K562 (cell line): ENCODE results near the gene RRAD. TPM values are rescaled to one million over a fixed set of nuclear protein-coding genes. Genes with fewer than 3 reads are reported as not detected.

Experiments used
- ATAC-seq: fragments of 200-7000 bp; cut with Tn5 transposase; 3 replicates; pipeline ENCODE4 v1.9.1; 2020; ENCODE audit warnings: moderate library complexity
- Bru-seq: library from RNA; stranded (reverse); fragments of 400-500 nt; gene quantifications from one replicate; lab custom pipeline; 2021; lab: Mats Ljungman, UMichigan
- BruChase-seq, 2 experiments: library from RNA; stranded (reverse); fragments of 400-500 nt; gene quantifications; one replicate each; lab custom pipeline; 2021; lab: Mats Ljungman, UMichigan
- BruUV-seq: library from RNA; stranded (reverse); fragments of 400-500 nt; replicated peaks from 2 replicates; lab custom pipeline; 2021; lab: Mats Ljungman, UMichigan
- CTCF ChIA-PET: fragments of 300-600 bp; formaldehyde crosslinking; extraction: SDS; loops from one replicate; lab custom pipeline; 2021; ENCODE audit warnings: low intra/inter-chr PET ratio; lab: Yijun Ruan, JAX
- POLR2A ChIA-PET: fragments of 300-600, 350-650 bp; sonication (Branson Sonifier 250); formaldehyde crosslinking; extraction: SDS; loops from one replicate; lab custom pipeline; 2021; ENCODE audit warnings: antibody characterized with exemption, inconsistent platforms; lab: Yijun Ruan, JAX
- DNase-seq, 4 experiments: peaks; one replicate each; pipeline versions ENCODE4 v3.0.0 to v3.0.0-alpha.2; 2011 to 2018; ENCODE audit warnings: low spot score in 3 of 4, mixed read lengths in 3 of 4; ENCODE audit errors: extremely low read depth in 1 of 4
- FAIRE-seq: peaks from 2 replicates; lab custom pipeline; 2011; peaks lifted over from hg19 to GRCh38; lab: Jason Lieb, UNC
- H2AFZ ChIP-seq: 2 replicates; pipeline ENCODE4 v1.6.0; 2011; ENCODE audit warnings: low read depth, low read length, control low read depth, inconsistent platforms
- H3K27ac ChIP-seq: fragments of 200-600 bp; 3 replicates; pipeline ENCODE4 v1.8.0; 2011; ENCODE audit warnings: low read depth, mild to moderate bottlenecking, control low read depth, inconsistent platforms, low read length, moderate library complexity, mixed read lengths; ENCODE audit errors: extremely low read depth
- H3K27me3 ChIP-seq, 2 experiments: fragments of 300-600 bp in 1 of 2; 2 replicates in 1 of 2; 3 replicates in 1 of 2; pipeline versions ENCODE4 v1.6.0 to v1.8.0; 2011; ENCODE audit warnings: inconsistent platforms in 2 of 2, low read length in 2 of 2, mild to moderate bottlenecking in 1 of 2, mixed read lengths in 1 of 2, moderate library complexity in 1 of 2; ENCODE audit not compliant: control insufficient read depth in 2 of 2, insufficient read depth in 2 of 2
- H3K36me3 ChIP-seq: fragments of 300-600 bp; 3 replicates; pipeline ENCODE4 v1.8.0; 2011; ENCODE audit warnings: mild to moderate bottlenecking, low read length, inconsistent platforms; ENCODE audit not compliant: control insufficient read depth, insufficient read depth
- H3K4me1 ChIP-seq, 2 experiments: fragments of 200-600 bp in 1 of 2; replicated peaks in 1 of 2; 2 replicates in 1 of 2; 3 replicates in 1 of 2; pipeline versions ENCODE4 v1.5.1 to v1.8.0; 2011; ENCODE audit warnings: inconsistent platforms in 2 of 2, low read length in 2 of 2, mild to moderate bottlenecking in 1 of 2, mixed read lengths in 1 of 2, moderate library complexity in 1 of 2; ENCODE audit not compliant: control insufficient read depth in 2 of 2, insufficient read depth in 2 of 2
- H3K4me2 ChIP-seq: 2 replicates; pipeline ENCODE4 v1.6.1; 2011; ENCODE audit warnings: low read length, control low read depth, inconsistent platforms, mixed read lengths; ENCODE audit not compliant: insufficient read depth
- H3K4me3 ChIP-seq: fragments of 200-600 bp; sonication (generic), shearing (Covaris generic); 2 replicates; pipeline ENCODE4 v1.5.1; 2016; ENCODE audit warnings: control low read depth, inconsistent platforms
- H3K79me2 ChIP-seq: fragments of 200-600 bp; 3 replicates; pipeline ENCODE4 v1.8.0; 2011; ENCODE audit warnings: low read length, inconsistent platforms; ENCODE audit not compliant: control insufficient read depth, insufficient read depth
- H3K9ac ChIP-seq, 2 experiments: 2 replicates each; pipeline versions ENCODE4 v1.6.0 to v1.6.1; 2011; ENCODE audit warnings: low read depth in 2 of 2, low read length in 2 of 2, control low read depth in 1 of 2, inconsistent platforms in 1 of 2, mild to moderate bottlenecking in 1 of 2, mixed read lengths in 1 of 2; ENCODE audit not compliant: insufficient read depth in 1 of 2
- H3K9me1 ChIP-seq: one replicate; pipeline ENCODE4 v1.6.0; 2011; ENCODE audit warnings: inconsistent platforms, mild to moderate bottlenecking, low read length, moderate library complexity; ENCODE audit not compliant: control insufficient read depth, insufficient read depth
- H3K9me3 ChIP-seq: replicated peaks from 2 replicates; pipeline ENCODE4 v1.5.1; 2011; ENCODE audit warnings: low read depth, low read length, inconsistent platforms; ENCODE audit not compliant: control insufficient read depth, insufficient read depth
- H4K20me1 ChIP-seq: replicated peaks from 2 replicates; pipeline ENCODE4 v1.6.1; 2011; ENCODE audit warnings: low read length, inconsistent platforms, mixed read lengths; ENCODE audit not compliant: control insufficient read depth, insufficient read depth
- AFF4 ChIP-seq: sonication (generic); formaldehyde crosslinking; IDR thresholded peaks from 2 replicates; pipeline ENCODE4 v1.8.0; 2023; ENCODE audit warnings: mild to moderate bottlenecking, missing genetic modification reagents
- EGR1 ChIP-seq: fragments of 450-650 bp; conservative IDR thresholded peaks from 2 replicates; pipeline ENCODE4 v1.6.1; 2017; ENCODE audit warnings: mild to moderate bottlenecking
- ERF ChIP-seq: fragments of 450-650 bp; formaldehyde crosslinking; IDR thresholded peaks from 2 replicates; pipeline ENCODE4 v1.4.0; 2020; ENCODE audit warnings: mild to moderate bottlenecking, mixed read lengths
- HES1 ChIP-seq: fragments of 450-650 bp; IDR thresholded peaks from 2 replicates; pipeline ENCODE4 v1.6.1; 2016; ENCODE audit warnings: low read depth, mild to moderate bottlenecking, moderate library complexity
- KLF1 ChIP-seq: fragments of 450-650 bp; IDR thresholded peaks from 2 replicates; pipeline ENCODE4 v1.6.1; 2016; ENCODE audit warnings: missing genetic modification characterization, missing compliant biosample characterization
- MED1 ChIP-seq: sonication (generic); formaldehyde crosslinking; IDR thresholded peaks from 2 replicates; pipeline ENCODE4 v1.8.1; 2023; ENCODE audit warnings: missing genetic modification reagents, borderline replicate concordance
- RBFOX2 ChIP-seq: fragments of 200-400 bp; formaldehyde crosslinking; IDR thresholded peaks from 2 replicates; pipeline ENCODE4 v1.6.1; 2017; ENCODE audit warnings: low read depth, mild to moderate bottlenecking, low read length, moderate library complexity
- SMAD1 ChIP-seq: fragments of 150-350 bp; IDR thresholded peaks from 2 replicates; pipeline ENCODE4 v1.6.1; 2014; ENCODE audit warnings: low read length, low read depth; ENCODE audit not compliant: partially characterized antibody
- SMARCB1 ChIP-seq: IDR thresholded peaks from 2 replicates; pipeline ENCODE4 v1.6.1; 2011; ENCODE audit warnings: improper control_type of control experiment, low read depth; ENCODE audit not compliant: insufficient read length
- SP2 ChIP-seq: IDR thresholded peaks from 2 replicates; pipeline ENCODE4 v1.6.1; 2011; ENCODE audit warnings: mild to moderate bottlenecking, low read depth, low read length, moderate library complexity; ENCODE audit not compliant: poor library complexity, severe bottlenecking; ENCODE audit errors: extremely low read depth
- TAF7 ChIP-seq: fragments of 450-650 bp; IDR thresholded peaks from 2 replicates; pipeline ENCODE4 v1.6.1; 2016; ENCODE audit warnings: missing genetic modification characterization, missing compliant biosample characterization
- ZNF77 ChIP-seq: fragments of 250-450 bp; sonication (Bioruptor Pico); IDR thresholded peaks from 2 replicates; pipeline ENCODE4 v1.5.0; 2020
- WGBS: fragments of 100-300 bp; shearing (Covaris generic); methylation state at CpG from one replicate; pipeline ENCODE4 v1.1.6; 2016; ENCODE audit warnings: low coverage, mixed read lengths; ENCODE audit not compliant: insufficient coverage; ENCODE audit errors: missing lambda C conversion rate; 5-methylcytosine and 5-hydroxymethylcytosine counted together
- in situ Hi-C: fragments of 300-500 bp; cut with MboI; formaldehyde crosslinking; loops from 4 replicates; pipeline ENCODE4 v1.15.0; 2018; ENCODE audit warnings: inconsistent platforms, mixed read lengths
- intact Hi-C: fragments of 100-400 bp; cut with micrococcal nuclease; formaldehyde crosslinking; loops from 2 replicates; pipeline ENCODE4 v1.14.2; 2022
- long read RNA-seq, 3 experiments: library from polyadenylated mRNA in 2 of 3; library from RNA in 1 of 3; unstranded in 2 of 3; stranded (forward) in 1 of 3; transcript quantifications; one replicate each; pipeline ENCODE4 v2.0.0, GENCODE V29; 2019 to 2022
- polyA minus RNA-seq, 3 experiments: library from RNA; depleted of rRNA, polyadenylated mRNA; stranded (reverse); fragments of >200 nt; gene quantifications; 2 replicates each; pipeline ENCODE4 v1.2.3, GENCODE V29; 2011
- polyA plus RNA-seq, 8 experiments: library from polyadenylated mRNA; depleted of rRNA in 4 of 8; stranded (reverse) in 5 of 8; unstranded in 3 of 8; fragments of >200 nt; fragmentation: Nextera tagmentation in 2 of 8; fragmentation: Illumina TruSeq in 1 of 8; extraction: Ambion mirVana in 2 of 8; extraction: Trizol in 1 of 8; gene quantifications; 2 replicates each; pipeline versions ENCODE4 v1.2.1 to v1.2.3, GENCODE V29; 2011 to 2014; ENCODE audit warnings: inconsistent platforms in 1 of 8, missing spikeins in 1 of 8
- total RNA-seq, 7 experiments: library from RNA; depleted of rRNA in 6 of 7; stranded (reverse); fragments of >200 nt in 6 of 7; fragmentation: Illumina TruSeq in 2 of 7; extraction: Trizol in 2 of 7; gene quantifications; 2 replicates each; pipeline versions ENCODE4 v1.2.1 to v1.2.3, GENCODE V29; 2011 to 2021; ENCODE audit warnings: low replicate concordance in 1 of 7

The RRAD gene
- total RNA-seq (2011; cell fraction: chromatin; rRNA removed; ENCODE audit: low replicate concordance): not detected in 2 replicates
- total RNA-seq (2011; cell fraction: nucleolus; rRNA removed): 0.79 and 1.2 TPM in 2 replicates
- 0.44 TPM in 1 of 2 replicates, not detected in the other for total RNA-seq (2011; cell fraction: nucleoplasm; rRNA removed)
- total RNA-seq (2014; rRNA removed): 0.09 and 0.12 TPM in 2 replicates
- not detected in 2 replicates for total RNA-seq (2014; rRNA removed; fragmentation: Illumina TruSeq; extraction: Trizol)
- total RNA-seq (2015; rRNA removed; fragmentation: Illumina TruSeq; extraction: Trizol): not detected in 2 replicates
- 0.13 and 0.16 TPM in 2 replicates for total RNA-seq (2021)
- polyA plus RNA-seq (2011; rRNA removed): 0.05 and 0.20 TPM in 2 replicates
- polyA plus RNA-seq (2011; cell fraction: cytosol; rRNA removed): 0.28 and 0.65 TPM in 2 replicates
- 0.20 and 0.71 TPM in 2 replicates for polyA plus RNA-seq (2011; cell fraction: nucleus; rRNA removed)
- 0.12 and 1.1 TPM in 2 replicates for polyA plus RNA-seq (2012)
- polyA plus RNA-seq (2014; fragmentation: Illumina TruSeq; extraction: Trizol): not detected in 2 replicates
- polyA plus RNA-seq (2014; fragmentation: Nextera tagmentation; extraction: Ambion mirVana): not detected
- polyA plus RNA-seq (2014; rRNA removed): 0.12 TPM in 1 of 2 replicates, not detected in the other
- 0.14 TPM in 1 of 2 replicates, not detected in the other for polyA minus RNA-seq (2011; rRNA and poly(A)+ RNA removed)
- 0.95 TPM in 1 of 2 replicates, not detected in the other for polyA minus RNA-seq (2011; cell fraction: cytosol; rRNA and poly(A)+ RNA removed)
- polyA minus RNA-seq (2011; cell fraction: nucleus; rRNA and poly(A)+ RNA removed): 0.22 TPM in 1 of 2 replicates, not detected in the other
- percentile 17 among the genes with signal in this experiment for Bru-seq, nascent RNA
- BruChase-seq, experiment 1, labeled RNA remaining after a 2-hour chase: percentile 15 among the genes with signal in this experiment
- percentile 27 among the genes with signal in this experiment for BruChase-seq, experiment 2, labeled RNA remaining after a 6-hour chase
- long read RNA-seq, experiment 1, partial matches to known transcripts: 1 of 2 reads
- long read RNA-seq, experiment 1, other reads (novel, unspliced or antisense): 1 of 2 reads
- long read RNA-seq, experiment 2: 0 reads
- long read RNA-seq, experiment 3: 0 reads

GRCh38 chr16:66925322-66925840, at the start of gene RRAD:
Gene RRAD (minus strand): TSS chr16:66925535. CDS start chr16:66925179, 356 bp downstream.
- Histone ChIP-seq H3K9ac (peak within 1 kb of the TSS in 1 of 2 experiments; percentile 85; a peak in 2 of 4 replicates), H3K36me3 (no peaks in the 10 kb centered on the region), H3K4me2 (peak within 1 kb of the TSS; percentile 68), H3K9me1 (no peaks in the 10 kb centered on the region), H3K27me3 (peaks cover 4 to 38% of the 10 kb centered on the region in 2 experiments; a peak in 2 of 5 replicates), H2AFZ (peak within 1 kb of the TSS; percentile 86), H3K27ac (no peak within 1 kb of the TSS), H4K20me1 (no peaks in the 10 kb centered on the region; the same call in 1 of the 2 replicates), H3K4me1 (peaks cover 0 to 31% of the 10 kb centered on the region in 2 experiments; a peak in 3 of 5 replicates), H3K4me3 (peak within 1 kb of the TSS; percentile 32), H3K79me2 (no peaks in the 10 kb centered on the region), H3K9me3 (no peaks in the 10 kb centered on the region)
- FAIRE-seq (no peak), ATAC-seq (peak; percentile 31), DNase-seq (peak; percentile 35 to 77 (median 56))
- WGBS: 4% methylated on average over 16 of the region's 42 CpGs
- in situ Hi-C loops (no loop called here), intact Hi-C loops (loop anchor here (5.0 kb wide), 1 partner anchor 518 kb away; no protein-coding TSS in a partner anchor)
- POLR2A ChIA-PET: interaction anchor here (0.5 to 1.0 kb wide), 2 partner anchors 17 to 41 kb away, joined by 3 read pairs; no protein-coding TSS in a partner anchor
- BruUV-seq: no TSS peak
- CTCF ChIA-PET: interaction anchor here (0.5 to 1.5 kb wide), 3 partner anchors 10 to 30 kb away, joined by 3 to 10 read pairs (median 3); no protein-coding TSS in a partner anchor
- no peak for TF ChIP-seq TAF7 (tag)
- TF ChIP-seq EGR1: peak; percentile 93
- TF ChIP-seq RBFOX2: no peak
- TF ChIP-seq AFF4 (CRISPR knock-in tag): no peak
- no peak for TF ChIP-seq KLF1 (tag)
- no peak for TF ChIP-seq ZNF77 (CRISPR knock-in tag)
- no peak for TF ChIP-seq SP2
- TF ChIP-seq SMAD1: no peak
- TF ChIP-seq SMARCB1: no peak
- no peak for TF ChIP-seq MED1 (CRISPR knock-in tag)
- no peak for TF ChIP-seq HES1
- TF ChIP-seq ERF: no peak
